Nephron progenitor cell (in vitro differentiated cells): Measurements from ENCODE around the gene RS1.

ENCODE experiments used
- DNase-seq: peaks from one replicate; pipeline ENCODE4 v3.0.0; 2021
- H3K27ac Mint-ChIP-seq: 2 replicates; pipeline ENCODE4 v1.8.0; 2021; ENCODE audit warnings: mild to moderate bottlenecking, moderate library complexity, mixed read lengths
- H3K27me3 Mint-ChIP-seq: 2 replicates; pipeline ENCODE4 v1.8.0; 2021; ENCODE audit warnings: mild to moderate bottlenecking, low read depth, mixed read lengths; ENCODE audit not compliant: poor library complexity
- H3K36me3 Mint-ChIP-seq: 2 replicates; pipeline ENCODE4 v1.8.0; 2021; ENCODE audit warnings: low read depth, mixed read lengths
- H3K4me1 Mint-ChIP-seq: 2 replicates; pipeline ENCODE4 v1.8.0; 2021; ENCODE audit warnings: mixed read lengths
- H3K4me3 Mint-ChIP-seq: 2 replicates; pipeline ENCODE4 v1.8.0; 2021; ENCODE audit warnings: mild to moderate bottlenecking, moderate library complexity, mixed read lengths
- H3K9me3 Mint-ChIP-seq: 2 replicates; pipeline ENCODE4 v1.8.0; 2021; ENCODE audit warnings: mild to moderate bottlenecking, moderate library complexity, mixed read lengths
- CTCF ChIP-seq: fragments of 200-600 bp; sonication (generic); IDR thresholded peaks from 2 replicates; pipeline ENCODE4 v1.5.0; 2021; ENCODE audit warnings: antibody characterized with exemption

RS1 gene

GRCh38 chrX:18702362-18703195 is 30.7 kb upstream of the RS1 start:
- Mint-ChIP-seq H3K27me3 (peaks cover 3% of the 10 kb centered on the region), H3K36me3 (no peaks in the 10 kb centered on the region), H3K4me1 (peaks cover 24% of the 10 kb centered on the region), H3K4me3 (no peak overlapping the region), H3K9me3 (peaks cover 58% of the 10 kb centered on the region), H3K27ac (no peak overlapping the region)
- DNase-seq: no peak
- TF ChIP-seq CTCF: no peak

GRCh38 chrX:18701621-18702361 is 29.9 kb upstream of the RS1 start:
- no peaks in the 10 kb centered on the region for H3K36me3 Mint-ChIP-seq
- H3K4me1 Mint-ChIP-seq: peaks cover 22% of the 10 kb centered on the region
- no peak overlapping the region for H3K27ac Mint-ChIP-seq
- DNase-seq: no peak
- peaks cover 60% of the 10 kb centered on the region for H3K9me3 Mint-ChIP-seq
- no peak for TF ChIP-seq CTCF
- H3K4me3 Mint-ChIP-seq: no peak overlapping the region
- peaks cover 3% of the 10 kb centered on the region for H3K27me3 Mint-ChIP-seq

GRCh38 chrX:18698737-18699650 is 27.1 kb upstream of the RS1 start:
- DNase-seq: no peak
- TF ChIP-seq CTCF: no peak
- Mint-ChIP-seq H3K36me3 (no peaks in the 10 kb centered on the region), H3K27me3 (peaks cover 3% of the 10 kb centered on the region), H3K27ac (no peak overlapping the region), H3K4me3 (no peak overlapping the region), H3K9me3 (peaks cover 67% of the 10 kb centered on the region), H3K4me1 (peaks cover 22% of the 10 kb centered on the region)

- H3K9me3 Mint-ChIP-seq: peaks cover 72% of the 10 kb centered on the region
- peaks cover 10% of the 10 kb centered on the region for H3K4me1 Mint-ChIP-seq
- TF ChIP-seq CTCF: no peak
- no peaks in the 10 kb centered on the region for H3K36me3 Mint-ChIP-seq
- no peak overlapping the region for H3K27ac Mint-ChIP-seq
- peaks cover 6% of the 10 kb centered on the region for H3K27me3 Mint-ChIP-seq
- DNase-seq: no peak
- no peak overlapping the region for H3K4me3 Mint-ChIP-seq
Observed at GRCh38 chrX:18696653-18697052, 24.7 kb upstream of the RS1 start.

GRCh38 chrX:18692541-18692940 is 20.6 kb upstream of the RS1 start:
- H3K4me3 Mint-ChIP-seq: no peak overlapping the region
- no peak for TF ChIP-seq CTCF
- H3K27ac Mint-ChIP-seq: no peak overlapping the region
- no peaks in the 10 kb centered on the region for H3K36me3 Mint-ChIP-seq
- no peaks in the 10 kb centered on the region for H3K4me1 Mint-ChIP-seq
- H3K9me3 Mint-ChIP-seq: peaks cover 77% of the 10 kb centered on the region
- H3K27me3 Mint-ChIP-seq: peaks cover 3% of the 10 kb centered on the region
- no peak for DNase-seq
